ENCODE data around the gene EIF3K. TPM values are rescaled to one million over a fixed set of nuclear protein-coding genes. Genes with fewer than 3 reads are reported as not detected.

Gene EIF3K
- total and polyA plus RNA-seq, 2 of the 13 experiments (the other 11 are each of a cell fraction or from before 2014, with no cell fraction given), result 179 to 258 TPM

- TF ChIP-seq HNF4G (IDR thresholded peaks at IDR 0.05; ENCODE audit: borderline replicate concordance, low read depth, low read length), result peak; percentile 54; the same call in 1 of the 2 replicates
- TF ChIP-seq HNF4G (CRISPR knock-in tag; IDR thresholded peaks at IDR 0.05; ENCODE audit: borderline replicate concordance, low read depth), result no peak
- no peak for TF ChIP-seq ERF (CRISPR knock-in tag; IDR thresholded peaks at IDR 0.05)
- no peak for TF ChIP-seq ZBED4 (CRISPR knock-in tag; IDR thresholded peaks at IDR 0.05; ENCODE audit: borderline replicate concordance)
- TF ChIP-seq ZNF746 (CRISPR knock-in tag; IDR thresholded peaks at IDR 0.05), result no peak
- TF ChIP-seq ELF4 (CRISPR knock-in tag; IDR thresholded peaks at IDR 0.05; ENCODE audit: borderline replicate concordance), result no peak
- TF ChIP-seq NCOR1 (IDR thresholded peaks at IDR 0.05; ENCODE audit: borderline replicate concordance, low read length), result 0 out of 2 replicates have a peak, but pooled peaks have one; percentile 37
- no peak for TF ChIP-seq ZNF616 (CRISPR knock-in tag; IDR thresholded peaks at IDR 0.05; ENCODE audit: low read depth)
- no peak for TF ChIP-seq SOX6 (IDR thresholded peaks at IDR 0.05)
- TF ChIP-seq SOX6 (CRISPR knock-in tag; IDR thresholded peaks at IDR 0.05), result no peak
- TF ChIP-seq MAF1 (CRISPR knock-in tag; IDR thresholded peaks at IDR 0.05; ENCODE audit: borderline replicate concordance), result no peak
Measured at GRCh38 chr19:38650911-38651584, 32.1 kb downstream of the EIF3K start (continued).

Data from HepG2 (cell line).